Measurements from ENCODE around the gene ZNF423.

- no peak for TF ChIP-seq CTCF (IDR thresholded peaks at IDR 0.05)
- TF ChIP-seq POLR2A (IDR thresholded peaks at IDR 0.05), result no peak
These were observed 176.8 kb downstream of the ZNF423 start for GRCh38 chr16:49679095-49679494.

Data from Peyer's patch (tissue), 4 donors.